ENCODE measurements around the gene TRDN.
"Not testable (repeated sequence)": the region's sequence is repeated elsewhere in the genome, so short reads cannot be mapped to it uniquely, and the experiment has no call there.

TRDN gene

DNA sequence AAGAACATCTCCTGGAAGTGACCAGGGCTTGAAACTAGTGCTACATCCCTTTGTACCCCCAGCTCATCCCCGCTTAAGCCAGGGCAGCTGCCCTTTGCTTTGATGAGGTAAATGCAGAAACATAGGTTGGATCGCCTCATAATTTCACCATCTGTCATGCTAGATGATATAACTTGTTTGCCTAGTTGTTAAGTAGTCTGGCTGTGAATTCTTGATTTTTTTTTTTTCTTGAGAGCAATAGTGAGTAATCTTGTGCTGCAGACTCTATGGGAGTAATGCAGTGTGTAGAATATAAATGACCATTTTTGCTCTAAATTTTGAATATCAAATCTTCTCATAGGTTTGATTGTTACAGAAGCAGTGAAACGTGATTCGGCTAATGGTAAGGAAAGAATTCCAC, 4.1 kb downstream of the TRDN start:
- no peak for DNase-seq

DNA sequence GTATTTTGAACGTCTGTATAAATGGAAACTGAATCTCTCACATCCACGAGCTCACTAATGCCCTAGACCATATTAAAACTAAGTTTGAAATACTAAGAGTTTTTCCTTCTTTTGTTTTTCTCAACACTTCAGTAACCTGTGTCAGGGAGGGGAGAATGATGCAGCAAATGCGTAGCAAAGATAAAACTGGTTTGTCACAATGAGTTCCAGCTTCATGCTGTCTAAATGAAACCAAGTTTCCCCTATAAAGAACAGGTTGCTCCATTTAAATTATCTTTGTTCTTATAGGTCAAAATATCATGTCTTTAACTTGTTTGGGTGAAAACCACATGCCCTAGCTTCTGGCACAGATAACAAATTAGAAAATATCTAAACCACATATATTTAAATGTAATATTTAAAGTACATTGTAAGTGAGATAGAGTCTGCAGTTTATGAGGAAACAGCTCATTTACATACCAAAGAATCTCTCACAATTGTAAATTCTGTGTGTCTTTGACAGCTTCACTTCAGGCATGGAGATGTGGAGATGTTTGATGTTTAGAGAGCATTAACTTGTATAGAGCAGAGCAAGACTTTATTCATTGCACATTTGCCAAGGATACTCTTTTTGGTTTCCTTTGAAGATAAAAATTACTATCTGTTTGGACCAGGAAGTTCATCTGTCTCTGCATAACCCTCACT, 7.3 kb downstream of the TRDN start:
- no peak for DNase-seq

DNA sequence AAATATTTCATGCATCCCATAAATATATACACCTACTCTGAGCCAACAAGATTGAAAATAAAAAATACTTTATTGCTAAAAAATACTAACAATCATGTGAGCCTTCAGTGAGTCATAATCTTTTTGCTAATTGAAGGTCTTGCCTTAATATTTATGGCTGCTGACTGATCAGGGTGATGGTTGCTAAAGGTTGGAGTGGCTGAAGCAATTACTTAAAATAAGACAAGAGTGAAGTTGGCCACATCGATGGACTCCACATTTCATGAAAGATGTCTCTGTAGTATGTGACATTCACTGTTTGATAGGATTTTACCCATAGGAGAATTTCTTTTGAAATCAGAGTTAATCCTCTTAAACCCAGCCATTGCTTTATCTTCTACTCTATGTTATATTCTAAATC, 11.1 kb downstream of the TRDN start:
- DNase-seq: no peak

DNA sequence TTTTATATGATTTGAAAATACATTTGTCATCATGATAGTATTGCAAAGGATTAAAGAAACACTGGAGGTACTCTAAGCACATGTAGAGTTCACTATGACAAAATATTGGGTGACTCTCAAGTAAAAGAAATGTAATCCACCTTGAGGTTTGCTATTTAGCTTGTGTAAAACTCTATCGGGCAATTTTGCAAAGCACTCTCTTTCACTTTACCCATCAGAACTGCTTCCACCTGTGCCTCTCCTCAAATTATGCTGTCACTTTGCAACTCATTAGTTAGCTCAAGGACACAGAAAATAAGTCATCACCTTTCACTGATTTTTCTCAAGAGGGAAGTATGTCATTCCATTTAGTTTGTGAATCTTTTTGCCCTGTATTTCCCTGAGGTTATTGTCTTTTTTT, 14.0 kb downstream of the TRDN start:
- DNase-seq: no peak

DNA sequence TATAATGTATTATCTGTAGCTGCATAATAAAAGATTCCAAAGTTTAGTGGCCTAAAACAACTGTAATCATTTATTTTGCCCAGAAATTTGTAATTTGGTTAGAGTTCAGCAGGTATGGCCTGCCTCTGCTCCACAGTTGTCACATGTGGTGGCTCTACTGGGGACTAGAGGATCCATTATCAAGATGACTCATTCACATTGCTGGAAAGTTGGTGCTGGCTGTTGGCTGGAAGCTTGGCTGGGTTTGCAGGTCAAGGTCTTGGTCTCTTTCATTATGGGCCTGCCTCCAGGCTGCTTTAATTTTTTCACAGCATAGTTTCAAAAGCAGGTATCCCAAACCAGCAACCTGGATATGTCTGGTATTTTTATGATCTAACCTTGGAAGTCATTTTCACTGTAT, 17.6 kb downstream of the TRDN start:
- DNase-seq: no peak

DNA sequence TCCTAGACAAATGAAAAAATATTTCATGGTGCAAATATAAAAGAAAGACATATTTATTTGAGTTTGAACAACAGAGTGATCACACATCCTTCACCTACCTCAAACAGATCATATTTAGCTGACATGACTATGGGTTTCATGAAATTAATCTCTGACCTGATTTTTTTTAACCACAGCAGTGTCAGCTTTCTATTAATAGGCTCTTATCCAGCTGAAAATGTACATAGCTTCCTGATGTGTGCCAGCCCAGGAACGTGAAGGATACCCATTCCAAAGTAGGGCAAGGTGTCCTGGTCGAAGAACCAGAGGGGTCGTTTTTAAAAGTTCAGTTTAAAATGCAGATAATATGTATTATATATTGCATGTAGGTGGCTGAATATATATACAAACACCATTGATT, 19.8 kb downstream of the TRDN start:
- no peak for DNase-seq

DNA sequence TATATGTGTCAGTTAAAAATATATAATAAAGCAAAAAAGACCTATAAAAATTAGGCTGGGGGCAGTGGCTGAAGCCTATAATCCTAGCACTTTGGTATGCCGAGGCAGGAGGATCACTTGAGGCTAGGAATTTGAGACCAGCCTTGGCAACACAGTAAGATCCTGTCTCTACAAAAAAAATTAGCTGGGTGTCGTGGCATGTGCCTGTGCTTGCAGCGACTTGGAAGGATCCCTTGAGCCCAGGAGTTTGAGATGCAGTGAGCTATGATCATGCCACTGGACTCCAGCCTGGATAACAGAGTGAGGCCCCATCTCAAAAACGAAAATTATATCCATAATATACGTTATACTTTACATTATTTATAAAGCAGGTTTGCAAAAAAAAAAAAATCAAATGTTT, 20.7 kb downstream of the TRDN start:
- DNase-seq: no peak

DNA sequence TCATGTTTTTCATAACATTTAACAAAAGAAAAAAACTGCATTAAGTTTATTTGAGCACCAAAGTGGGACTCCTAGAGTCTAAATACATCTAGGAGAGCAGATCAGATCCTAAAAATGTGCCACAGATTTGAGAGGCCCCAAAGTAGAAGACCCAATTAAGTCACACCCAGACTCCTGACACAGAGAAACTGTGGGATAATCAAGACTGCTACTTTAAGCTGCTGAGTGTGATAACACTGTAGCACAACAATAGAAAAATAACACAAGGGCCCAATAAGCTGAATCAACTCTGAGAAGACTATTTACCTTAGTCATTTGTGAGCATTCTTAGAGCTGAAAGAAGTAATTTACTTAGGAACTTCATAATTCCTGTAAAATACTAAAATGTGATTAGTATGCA, 26.0 kb downstream of the TRDN start:
- no peak for DNase-seq

DNA sequence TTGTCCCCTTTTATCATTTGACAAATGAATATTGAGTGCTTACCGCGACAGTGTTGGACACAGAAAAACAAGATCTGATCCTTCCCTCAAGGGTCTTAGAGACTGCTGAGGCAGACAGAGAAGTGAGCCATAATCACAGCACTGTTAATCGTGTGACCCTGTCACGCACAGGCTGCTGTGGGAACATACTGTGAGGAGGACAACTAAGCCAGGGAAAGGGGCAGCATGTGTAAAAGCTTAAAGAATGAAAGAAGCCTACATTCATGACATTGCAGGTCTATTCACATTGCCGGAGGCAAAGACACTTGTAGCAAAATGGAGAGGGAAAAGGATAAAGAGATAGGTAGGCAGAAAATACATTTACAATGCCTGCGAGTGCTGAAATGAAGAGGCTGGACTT, 32.7 kb downstream of the TRDN start:
- DNase-seq: no peak

DNA sequence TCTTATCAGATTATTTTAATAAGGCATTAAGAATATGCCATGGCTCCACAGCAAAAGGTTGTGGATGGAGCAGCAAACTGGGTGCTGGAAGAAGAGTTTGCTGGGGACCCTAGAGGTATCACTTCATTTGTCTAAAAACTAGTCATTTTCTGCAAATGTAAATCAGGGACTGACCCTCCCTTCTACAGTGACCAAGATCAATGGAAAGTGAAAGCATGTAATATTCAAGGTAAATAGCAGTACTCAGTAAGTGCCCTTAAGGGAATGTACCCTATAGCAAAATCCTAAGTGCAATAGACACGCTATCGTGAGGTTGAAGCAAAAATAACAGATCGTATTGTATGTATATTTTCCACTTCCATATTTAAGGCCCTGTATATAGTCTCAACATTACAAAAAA, 38.7 kb downstream of the TRDN start:
- DNase-seq: no peak

DNA sequence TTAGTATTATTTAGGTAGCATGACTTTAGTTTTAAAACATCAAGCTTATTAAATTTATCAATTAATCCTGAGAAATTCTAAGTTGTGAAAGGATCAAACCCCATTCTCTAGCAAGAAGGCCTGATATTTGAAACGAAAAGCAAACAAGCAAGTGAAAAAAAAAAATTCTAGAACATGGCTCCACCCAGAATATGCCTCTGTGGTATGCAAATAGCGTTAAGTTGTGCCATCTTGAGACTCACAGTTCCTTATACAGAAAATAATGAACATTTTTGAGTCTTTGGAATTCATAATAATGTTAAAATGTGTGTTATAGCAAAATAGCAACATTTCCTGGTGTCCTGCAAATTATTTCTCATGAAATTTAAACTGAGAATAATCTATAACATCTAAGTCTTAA, 42.0 kb downstream of the TRDN start:
- DNase-seq: no peak

DNA sequence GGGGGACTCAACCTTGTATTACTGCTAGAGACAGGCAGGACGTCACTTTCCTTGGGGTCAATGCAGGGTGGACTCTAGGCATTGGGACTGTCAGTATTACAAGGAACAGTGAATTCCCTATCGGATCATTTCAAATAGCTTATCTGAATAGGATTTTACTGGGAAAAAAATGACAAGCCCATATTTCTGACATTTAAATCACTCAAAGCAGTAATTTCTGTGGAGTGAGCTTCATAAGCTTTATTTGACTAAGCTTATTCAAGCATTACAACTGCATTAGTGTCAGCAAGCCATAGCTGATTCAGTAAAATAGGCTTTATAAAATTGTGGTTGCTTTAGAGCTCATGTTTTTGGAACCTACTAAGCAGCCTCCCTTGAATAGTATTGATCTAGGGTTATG, 44.3 kb downstream of the TRDN start:
- no peak for DNase-seq

DNA sequence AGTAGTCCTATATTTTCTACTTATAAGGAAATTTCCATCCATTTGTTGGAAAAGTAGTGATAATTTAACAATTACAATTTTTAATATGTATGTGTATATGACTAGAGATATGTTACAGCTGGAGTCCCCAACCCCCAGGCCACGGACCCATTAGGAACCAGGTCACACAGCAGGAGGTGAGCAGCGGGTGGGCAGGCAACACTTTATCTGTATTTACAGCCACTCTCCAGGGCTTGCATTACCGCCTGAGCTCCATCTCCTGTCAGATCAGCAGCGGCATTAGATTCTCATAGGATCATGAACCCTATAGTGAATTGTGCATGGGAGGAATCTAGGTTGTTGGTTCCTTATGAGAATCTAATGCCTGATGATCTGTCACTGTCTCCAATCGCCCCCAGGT, 46.8 kb downstream of the TRDN start:
- no peak for DNase-seq

DNA sequence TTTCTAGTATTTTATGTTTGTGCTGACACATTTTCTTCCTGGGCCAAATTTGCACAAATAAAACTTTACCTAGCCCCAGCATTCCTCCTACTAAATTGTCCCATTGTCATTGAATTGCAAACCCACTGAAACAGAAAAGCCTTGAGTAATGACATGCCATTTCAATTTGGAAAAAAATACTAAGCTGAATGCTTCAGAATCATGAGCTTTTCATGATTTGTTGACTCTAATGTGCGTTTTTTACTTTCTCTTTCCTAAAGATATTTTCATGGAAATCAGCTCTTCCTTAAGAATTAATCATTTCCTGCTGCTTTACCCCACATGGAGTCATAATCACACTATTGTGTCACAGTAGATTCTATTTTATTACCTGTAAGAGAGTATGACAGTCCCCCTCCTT, 47.4 kb downstream of the TRDN start:
- DNase-seq: no peak

DNA sequence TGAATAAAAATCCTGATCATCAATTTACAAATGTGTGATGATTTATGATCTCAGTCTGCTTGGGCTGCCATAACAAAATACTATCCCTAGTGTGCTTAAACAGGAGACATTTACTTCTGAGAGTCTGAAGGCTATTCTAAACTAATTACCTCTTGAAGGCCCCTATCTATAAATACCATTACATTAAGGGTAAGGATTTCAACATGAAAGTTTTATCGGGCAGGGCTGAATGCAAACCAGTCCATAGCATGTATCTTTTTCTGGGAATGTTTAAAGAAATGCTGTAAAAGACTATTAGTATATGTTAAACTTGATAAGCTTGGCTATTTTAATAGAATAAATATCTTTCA, 48.2 kb downstream of the TRDN start:
- DNase-seq: no peak

DNA sequence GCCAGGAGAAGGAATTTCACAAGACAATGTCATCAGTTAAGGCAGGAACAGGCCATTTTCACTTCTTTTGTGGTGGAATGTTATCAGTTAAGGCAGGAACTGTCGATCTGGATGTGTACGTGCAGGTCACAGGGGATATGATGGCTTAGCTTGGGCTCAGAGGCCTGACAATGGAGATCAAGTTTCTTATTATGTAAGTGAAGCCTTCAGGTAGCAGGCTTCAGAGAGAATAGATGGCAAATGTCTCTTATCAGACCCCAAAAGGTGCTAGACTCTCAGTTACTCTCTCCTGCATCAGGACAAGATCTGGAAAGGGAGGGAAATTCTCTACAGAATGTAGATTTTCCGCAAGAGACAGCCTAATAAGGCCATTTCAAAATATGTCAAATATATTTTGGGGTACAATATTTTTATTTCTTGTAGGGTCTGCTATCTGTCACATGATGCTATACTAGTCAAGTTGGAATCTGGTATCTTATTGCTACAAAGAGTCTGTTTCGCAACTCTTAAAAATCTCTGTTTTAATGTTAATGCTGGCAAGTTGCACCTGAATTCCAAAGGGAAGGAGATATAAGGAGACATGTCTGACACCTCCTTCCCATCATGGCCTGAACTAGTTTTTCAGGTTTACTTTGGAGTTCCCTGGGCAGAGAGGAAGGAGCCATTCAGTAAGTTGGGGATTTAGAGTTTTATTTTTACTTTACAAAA, 48.8 kb downstream of the TRDN start:
- no peak for DNase-seq

DNA sequence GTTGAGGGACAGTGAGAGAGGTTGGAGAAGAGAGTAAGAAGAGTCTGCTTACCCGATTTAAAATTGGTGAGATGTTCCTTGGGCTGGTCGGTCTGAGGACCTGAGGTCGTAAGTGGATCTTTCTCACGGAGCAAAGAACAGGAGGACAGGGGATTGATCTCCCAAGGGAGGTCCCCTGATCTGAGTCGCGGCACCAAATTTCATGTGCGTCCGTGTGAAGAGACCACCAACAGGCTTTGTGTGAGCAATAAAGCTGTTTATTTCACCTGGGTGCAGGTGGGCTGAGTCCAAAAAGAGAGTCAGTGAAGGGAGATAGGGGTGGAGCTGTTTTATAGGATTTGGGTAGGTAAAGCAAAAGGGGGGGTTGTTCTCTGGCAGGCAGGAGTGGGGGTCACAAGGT, 49.3 kb downstream of the TRDN start:
- DNase-seq: not testable (repeated sequence)

DNA sequence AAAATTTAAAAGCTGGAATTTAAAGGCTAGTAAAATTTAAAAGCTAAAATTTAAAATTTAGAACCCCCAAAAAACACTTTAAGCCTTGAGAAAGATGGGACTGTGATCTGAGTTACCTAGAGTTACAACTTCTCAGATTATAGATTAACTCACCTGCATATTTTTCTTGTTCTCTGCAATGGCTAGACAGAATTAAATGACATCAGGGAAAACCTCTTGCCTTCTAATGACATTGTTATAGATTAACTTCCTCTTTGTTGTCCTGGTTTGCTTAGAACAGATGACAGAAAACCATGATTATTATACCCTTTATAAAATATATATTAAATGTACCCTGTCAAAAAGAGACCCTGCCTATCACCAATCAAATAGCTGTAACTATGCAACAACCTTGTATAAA, 56.4 kb downstream of the TRDN start:
- DNase-seq: no peak

DNA sequence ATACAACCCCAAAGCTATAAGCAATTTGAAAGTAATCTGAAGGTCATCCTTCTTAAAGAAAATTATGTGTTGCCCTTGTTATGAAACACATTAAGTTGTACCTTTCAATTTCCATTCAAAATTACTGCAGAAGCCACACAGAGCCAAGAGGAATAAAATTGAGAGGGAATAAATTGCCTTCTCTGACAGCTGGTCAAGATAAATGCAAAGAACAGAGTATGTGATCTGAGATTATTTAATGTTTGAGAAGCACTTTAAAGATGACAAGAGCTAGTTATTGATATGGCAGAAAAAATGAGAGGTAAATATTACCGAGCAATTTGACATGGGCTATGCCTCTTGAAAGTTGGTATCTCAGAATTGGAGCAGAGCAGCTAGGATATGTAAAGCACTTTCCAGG, 61.6 kb downstream of the TRDN start:
- DNase-seq: no peak

DNA sequence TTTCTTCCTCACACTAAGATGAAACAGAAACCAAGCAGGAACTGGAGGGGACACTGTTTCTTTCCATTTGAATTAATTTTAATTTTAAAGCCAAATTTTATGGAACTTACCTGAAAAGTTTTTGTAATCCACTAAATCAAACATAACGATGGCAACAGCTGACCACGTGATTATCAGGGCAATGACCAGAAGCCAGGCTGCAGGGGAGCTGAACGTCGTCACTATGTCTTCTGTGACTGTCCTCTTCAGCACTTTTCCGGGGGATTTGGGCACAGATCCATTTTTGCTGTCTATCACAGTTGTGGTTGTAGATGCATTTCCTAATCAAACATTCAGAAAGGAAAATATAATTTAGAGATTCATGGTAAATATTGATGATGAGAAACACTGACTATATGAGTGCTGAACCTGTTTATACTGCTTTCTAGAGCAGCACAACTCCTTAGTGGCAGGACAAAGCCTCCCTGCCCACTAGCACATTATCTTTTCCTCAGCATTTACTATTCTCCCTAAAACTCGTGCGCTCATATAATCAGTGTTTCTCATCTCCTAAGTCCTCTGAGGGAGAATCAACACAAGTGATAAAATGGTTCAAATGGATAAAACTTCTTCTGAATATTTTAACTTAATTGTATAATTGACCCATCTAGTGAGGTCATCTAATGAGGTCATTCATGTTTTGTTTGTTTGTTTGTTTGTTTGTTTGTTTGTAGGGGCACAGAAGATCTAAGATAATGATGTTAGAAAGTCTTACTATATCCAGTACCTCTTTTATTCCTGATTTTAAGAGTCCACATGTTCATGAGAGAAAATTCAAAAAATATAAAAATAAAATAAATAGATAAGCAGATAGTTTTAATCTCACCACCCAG, 65.7 kb downstream of the TRDN start:
- DNase-seq: no peak

DNA sequence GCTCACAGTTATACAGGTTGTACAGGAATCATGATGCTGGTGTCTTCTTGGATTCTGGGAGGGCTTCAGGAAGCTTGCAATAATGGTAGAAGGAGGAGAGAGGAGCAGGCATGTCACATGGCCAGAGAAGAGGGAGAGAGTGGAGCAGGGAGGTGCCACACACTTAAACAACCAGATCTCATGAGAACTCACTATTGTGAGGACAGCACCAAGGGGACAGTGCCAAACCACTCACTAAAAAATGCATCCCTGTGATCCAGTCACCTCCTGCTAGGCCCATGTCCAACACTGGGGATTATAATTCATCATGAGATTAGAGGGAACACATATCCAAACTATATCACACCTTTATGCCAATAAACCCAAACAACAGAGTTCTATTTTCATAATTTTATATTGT, 67.2 kb downstream of the TRDN start:
- DNase-seq: no peak

DNA sequence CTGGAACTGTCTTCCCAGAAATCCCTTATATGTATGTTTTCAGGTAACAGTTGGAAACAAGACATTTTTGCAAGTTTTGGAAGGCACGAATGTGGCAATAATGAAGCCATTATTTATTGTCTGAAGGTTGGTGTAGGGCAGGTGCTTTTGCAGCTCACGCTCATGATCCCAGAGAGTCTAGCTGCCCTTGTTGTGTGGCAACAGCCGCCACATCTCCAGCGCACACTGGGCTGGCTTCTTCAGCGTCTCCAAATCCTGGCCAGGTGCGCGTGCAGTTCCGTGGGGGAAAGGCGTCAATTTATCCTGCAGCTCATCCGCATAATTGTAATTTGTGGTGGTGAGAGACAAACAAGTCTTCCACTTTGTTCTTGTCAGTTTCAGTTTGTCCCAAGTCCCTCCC, 71.2 kb downstream of the TRDN start:
- DNase-seq: no peak

DNA sequence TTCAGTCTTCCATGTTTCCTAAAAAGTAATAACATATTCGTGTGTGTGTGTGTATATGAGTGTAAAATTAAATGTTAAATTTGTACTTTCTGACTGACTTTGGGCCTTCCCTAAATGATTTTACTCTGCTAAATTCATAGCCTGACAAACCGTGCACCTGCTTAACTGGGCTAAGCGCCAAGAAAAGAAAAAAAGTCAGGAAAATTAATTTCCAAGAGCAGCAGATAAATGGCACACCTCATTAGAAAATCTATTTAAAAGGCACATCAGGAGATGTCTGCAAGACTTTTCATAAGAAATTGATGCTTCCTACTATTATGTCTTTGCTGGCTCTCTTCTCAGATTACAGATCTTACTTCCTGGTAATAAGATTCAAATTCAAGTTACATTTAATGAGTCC, 72.4 kb downstream of the TRDN start:
- no peak for DNase-seq

DNA sequence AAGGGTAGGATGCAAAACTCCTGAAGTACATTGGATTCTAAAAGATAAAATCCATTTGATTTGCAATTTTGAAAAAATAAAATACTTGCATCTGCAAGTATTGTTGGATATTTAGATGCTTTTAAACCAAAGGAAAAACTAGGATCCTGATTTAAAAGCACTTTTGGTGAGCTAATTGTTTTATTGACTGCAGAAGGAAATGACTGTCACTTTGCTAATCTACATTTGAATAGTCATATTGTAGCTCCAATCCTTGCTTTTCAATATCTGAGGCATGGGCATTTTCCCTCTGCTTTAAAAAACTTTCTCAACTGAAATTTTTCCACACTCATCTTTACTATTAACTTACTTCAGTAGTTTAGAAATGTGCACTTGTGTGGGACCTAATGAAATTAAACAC, 74.1 kb downstream of the TRDN start:
- no peak for DNase-seq
